Inflammatory macrophage (primary cell): ENCODE results near the gene CES3.

ENCODE experiments used
- DNase-seq, 2 donors: peaks; one replicate each; pipeline ENCODE4 v3.0.0-alpha.2; 2020 to 2022
- total RNA-seq, 18 experiments: gene quantifications; one replicate each; lab custom pipeline; 2026; ENCODE audit warnings: mixed read lengths in 6 of 18, inconsistent platforms in 2 of 18; lab: John Stamatoyannopoulos, UW

CES3 gene, protein sequence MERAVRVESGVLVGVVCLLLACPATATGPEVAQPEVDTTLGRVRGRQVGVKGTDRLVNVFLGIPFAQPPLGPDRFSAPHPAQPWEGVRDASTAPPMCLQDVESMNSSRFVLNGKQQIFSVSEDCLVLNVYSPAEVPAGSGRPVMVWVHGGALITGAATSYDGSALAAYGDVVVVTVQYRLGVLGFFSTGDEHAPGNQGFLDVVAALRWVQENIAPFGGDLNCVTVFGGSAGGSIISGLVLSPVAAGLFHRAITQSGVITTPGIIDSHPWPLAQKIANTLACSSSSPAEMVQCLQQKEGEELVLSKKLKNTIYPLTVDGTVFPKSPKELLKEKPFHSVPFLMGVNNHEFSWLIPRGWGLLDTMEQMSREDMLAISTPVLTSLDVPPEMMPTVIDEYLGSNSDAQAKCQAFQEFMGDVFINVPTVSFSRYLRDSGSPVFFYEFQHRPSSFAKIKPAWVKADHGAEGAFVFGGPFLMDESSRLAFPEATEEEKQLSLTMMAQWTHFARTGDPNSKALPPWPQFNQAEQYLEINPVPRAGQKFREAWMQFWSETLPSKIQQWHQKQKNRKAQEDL
- total RNA-seq: 0.08 to 7.4 (median 1.0) reads per million in 18 experiments

DNA sequence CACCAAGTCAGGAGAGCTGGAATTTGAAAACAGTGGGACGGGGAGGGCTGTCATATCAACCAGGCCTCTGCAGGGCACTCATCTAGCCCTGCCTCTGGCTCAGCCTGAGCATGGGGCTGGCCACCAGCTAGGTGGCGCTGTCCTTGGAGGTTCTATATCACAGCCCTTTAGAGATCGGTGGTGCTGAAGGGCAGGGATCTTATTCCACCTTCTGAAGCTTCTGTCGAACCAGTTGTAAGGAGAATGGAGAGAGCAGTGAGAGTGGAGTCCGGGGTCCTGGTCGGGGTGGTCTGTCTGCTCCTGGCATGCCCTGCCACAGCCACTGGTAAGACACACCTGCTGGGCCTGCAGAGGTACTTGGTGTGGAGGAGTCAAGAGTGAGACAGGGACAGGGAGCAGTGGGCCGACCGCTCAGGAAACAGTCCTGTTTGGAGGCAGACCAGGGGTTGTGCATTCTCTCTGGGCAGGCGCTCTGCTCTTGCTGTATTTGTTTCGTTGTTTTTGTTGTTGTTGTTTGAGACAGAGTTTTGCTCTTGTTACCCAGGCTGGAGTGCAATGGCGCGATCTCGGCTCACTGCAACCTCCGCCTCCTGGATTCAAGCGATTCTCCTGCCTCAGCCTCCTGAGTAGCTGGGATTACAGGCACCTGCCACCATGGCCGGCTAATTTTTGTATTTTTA is at the start of gene CES3:
CES3 (plus strand) TSS at position 202 of the 680 bp plus-strand sequence; CDS start at position 244, 42 bp downstream.
- peak; percentile 70 to 77 for DNase-seq

- no peak for DNase-seq
These were observed 49.3 kb upstream of the CES3 start for GRCh38 chr16:66911801-66912200.

GRCh38 chr16:66913081-66913480 is 48.0 kb upstream of the CES3 start:
- no peak for DNase-seq

DNA sequence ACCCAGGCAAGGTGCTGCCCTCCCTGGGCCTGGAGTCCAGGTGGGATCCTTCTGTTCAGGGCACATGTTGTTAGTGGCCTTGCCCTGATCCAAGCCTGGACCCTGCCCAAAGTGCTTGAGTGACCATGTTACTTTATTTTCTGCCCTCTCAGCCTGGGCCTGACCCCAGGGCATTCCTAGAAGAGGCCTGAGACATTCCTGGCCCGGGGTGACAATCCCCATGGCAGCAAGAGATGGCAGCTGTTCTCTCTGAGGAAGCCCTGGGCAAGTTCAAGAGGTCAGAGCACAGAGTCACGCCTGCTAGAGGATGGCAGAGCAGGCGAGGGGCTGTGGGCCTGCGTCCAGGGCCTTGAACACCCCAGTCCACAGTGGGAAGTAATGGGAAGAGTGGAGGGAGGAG is 47.4 kb upstream of the CES3 start:
- DNase-seq: no peak

GRCh38 chr16:66914541-66914940 is 46.5 kb upstream of the CES3 start:
- DNase-seq: no peak

GRCh38 chr16:66915041-66915440 is 46.0 kb upstream of the CES3 start:
- no peak for DNase-seq

- no peak for DNase-seq
These were observed 44.5 kb upstream of the CES3 start for GRCh38 chr16:66916518-66916917.

- no peak for DNase-seq
These were observed 43.3 kb upstream of the CES3 start for GRCh38 chr16:66917741-66918140.

DNA sequence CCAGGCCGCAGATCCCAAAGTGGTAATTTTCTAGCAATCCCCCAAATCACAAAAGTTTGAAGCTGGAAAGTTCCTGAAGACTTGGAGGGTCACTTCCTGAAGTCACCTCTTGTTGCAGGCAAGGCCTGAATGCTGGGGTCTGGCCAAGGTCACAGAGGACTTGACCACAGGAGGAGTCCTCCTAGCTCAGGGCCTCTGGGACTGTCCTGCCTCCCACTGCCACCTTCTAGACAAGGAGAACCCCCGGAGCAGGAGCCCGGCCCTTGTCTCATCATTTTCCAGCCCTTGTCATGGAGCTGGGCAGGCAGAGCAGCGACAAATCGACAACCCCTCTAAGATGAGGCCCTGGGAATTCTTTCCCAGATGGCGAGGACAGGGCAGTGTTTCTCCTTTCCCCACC is 42.7 kb upstream of the CES3 start:
- no peak for DNase-seq

- no peak for DNase-seq
These were observed 42.1 kb upstream of the CES3 start, which contains the start of gene CDH16 for GRCh38 chr16:66918803-66919568. Gene CDH16, minus strand, starts transcription at chr16:66918885. Its CDS starts 820 bp downstream, at chr16:66918065.

DNA sequence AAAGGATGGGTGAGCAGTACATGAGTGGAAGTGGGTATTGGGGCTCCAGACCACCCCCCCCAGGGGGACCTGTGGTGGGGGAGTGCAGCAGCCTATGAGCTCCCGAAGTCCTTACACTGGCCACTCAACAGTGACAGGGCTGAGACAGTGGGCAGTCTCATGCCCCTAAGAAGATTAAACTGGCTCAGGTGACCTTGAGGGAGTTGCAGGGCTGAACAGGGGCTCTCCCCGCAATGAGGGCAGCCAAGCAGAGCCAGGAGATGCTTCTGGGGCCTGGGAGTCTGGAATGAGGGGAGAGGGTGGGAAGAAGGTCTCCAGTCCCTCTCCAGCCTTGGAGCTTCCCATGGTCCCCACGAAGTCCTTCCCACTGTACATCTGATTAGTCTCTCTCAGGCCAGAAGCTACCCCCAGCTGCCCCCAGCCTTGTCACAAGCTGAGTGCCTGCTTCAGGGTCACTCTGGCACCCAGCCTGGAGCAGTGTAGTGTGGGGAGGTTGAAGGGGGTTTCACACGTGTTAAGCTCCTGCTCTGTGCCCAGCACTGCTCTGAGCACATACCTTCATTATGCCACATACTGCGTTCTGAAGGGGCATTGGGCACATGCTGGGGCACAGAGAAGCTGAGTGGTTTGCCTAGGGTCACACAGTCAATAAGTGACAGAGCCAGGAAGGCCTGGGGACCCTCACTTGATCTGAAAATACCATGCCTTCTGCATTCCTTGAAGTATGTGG is 41.3 kb upstream of the CES3 start:
- DNase-seq: no peak

GRCh38 chr16:66920299-66920590 is 40.8 kb upstream of the CES3 start:
- DNase-seq: no peak

GRCh38 chr16:66920924-66921680 is 40.0 kb upstream of the CES3 start:
- no peak for DNase-seq

DNA sequence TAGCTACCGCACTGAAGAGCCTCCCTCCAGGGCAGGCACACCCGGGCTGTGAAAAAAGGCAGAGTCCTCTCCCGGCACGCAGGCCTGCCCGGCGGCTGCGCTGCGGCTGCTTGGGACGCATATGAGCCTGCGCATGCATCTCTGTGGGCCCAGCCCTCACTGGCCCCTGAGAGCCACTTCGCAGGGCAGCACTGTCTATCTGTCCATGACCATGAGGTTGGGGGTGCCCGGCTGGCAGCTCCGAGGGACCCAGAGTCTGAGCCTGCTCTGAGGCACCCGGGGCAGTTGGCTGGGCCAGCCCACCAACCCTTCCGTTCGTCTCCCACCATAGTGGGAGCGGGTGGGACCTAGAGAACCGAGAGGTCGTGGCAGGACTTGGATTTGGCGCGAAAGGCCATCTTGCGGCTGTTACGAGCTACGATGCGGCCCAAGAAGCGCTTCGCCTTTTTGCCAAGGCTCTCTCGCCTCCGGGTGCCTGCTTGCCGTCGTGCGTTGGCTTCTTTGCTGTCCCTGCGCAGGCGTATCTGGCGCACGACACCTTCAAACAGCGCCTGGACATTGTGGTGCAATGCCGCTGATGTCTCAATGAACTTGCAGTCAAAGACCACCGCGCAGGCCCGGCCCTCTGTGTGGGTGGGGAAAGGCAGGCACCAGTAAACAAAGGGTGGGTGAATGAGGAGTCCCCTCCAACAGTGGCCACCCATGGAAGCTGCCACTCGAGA is 39.2 kb upstream of the CES3 start:
- no peak for DNase-seq

DNA sequence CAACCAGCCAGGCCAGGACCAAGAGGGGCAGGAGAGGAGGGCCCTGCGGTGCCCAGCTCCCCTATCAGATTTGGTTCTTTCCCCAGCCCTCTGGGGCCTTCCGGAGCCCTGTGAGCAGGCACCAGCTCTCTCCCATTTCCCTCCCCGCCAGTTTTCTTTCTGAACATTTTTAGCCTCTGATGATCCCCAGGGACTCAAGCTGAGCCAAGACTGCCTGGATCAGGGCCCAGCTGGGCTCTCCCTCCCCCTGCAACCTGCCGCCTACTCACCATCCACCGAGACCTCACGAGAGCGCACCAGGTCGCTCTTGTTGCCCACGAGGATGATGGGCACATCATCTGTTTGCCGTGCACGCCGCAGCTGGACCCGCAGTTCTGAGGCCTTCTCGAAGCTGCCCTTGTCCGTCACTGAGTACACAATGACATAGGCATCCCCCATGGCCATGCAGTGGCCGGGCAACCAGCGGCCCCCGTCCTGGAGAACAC is 37.8 kb upstream of the CES3 start:
- DNase-seq: no peak

DNA sequence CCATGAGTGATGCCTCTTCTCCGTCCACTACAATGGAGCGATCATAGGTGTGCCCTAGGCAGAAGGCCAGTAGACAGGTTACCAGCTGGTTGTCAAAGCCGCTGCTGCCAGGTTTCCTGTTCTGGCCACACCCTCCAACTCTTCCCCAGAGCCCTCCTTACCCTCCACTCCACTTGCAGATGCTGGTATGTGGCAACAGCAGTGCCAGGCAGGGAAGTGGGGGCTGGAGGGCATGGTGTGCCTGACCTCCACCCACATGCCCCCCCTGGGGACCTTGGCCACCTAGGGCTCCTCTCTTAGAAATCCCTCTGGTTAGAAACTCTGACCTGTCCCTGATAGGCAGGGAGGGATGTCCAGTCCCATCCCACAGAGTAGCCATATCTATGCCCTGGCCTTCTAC is 37.2 kb upstream of the CES3 start:
- DNase-seq: no peak

GRCh38 chr16:66924527-66925321 is 36.3 kb upstream of the CES3 start:
- DNase-seq: peak; percentile 8 to 42

- DNase-seq: no peak
These were observed 35.7 kb upstream of the CES3 start, which contains the start of gene RRAD for GRCh38 chr16:66925322-66925840. Gene RRAD, minus strand, starts transcription at chr16:66925535. Its CDS starts 356 bp downstream, at chr16:66925179.
